AG04449 (cell line): ENCODE results near the gene ZFHX3.

Source experiments
- CTCF ChIA-PET: fragments of 350-600 bp; formaldehyde crosslinking; extraction: SDS; loops from one replicate; lab custom pipeline; 2021; ENCODE audit warnings: antibody characterized with exemption; lab: Yijun Ruan, JAX
- POLR2A ChIA-PET: fragments of 400-600, 350-600 bp; formaldehyde crosslinking; extraction: SDS; loops from one replicate; lab custom pipeline; 2020; ENCODE audit warnings: antibody characterized with exemption, inconsistent platforms; lab: Yijun Ruan, JAX
- DNase-seq: peaks from one replicate; pipeline ENCODE4 v3.0.0-alpha.2; 2010; ENCODE audit warnings: low read depth, low spot score
- H3K4me3 ChIP-seq: 2 replicates; pipeline ENCODE4 v1.5.1; 2011; ENCODE audit warnings: low read depth, mild to moderate bottlenecking, control low read depth, low read length
- CTCF ChIP-seq: IDR thresholded peaks from one replicate; pipeline ENCODE4 v1.5.1; 2011; ENCODE audit warnings: mild to moderate bottlenecking, moderate library complexity, low read length, control low read depth, inconsistent platforms; ENCODE audit not compliant: insufficient read depth; ENCODE audit errors: missing control alignments

The ZFHX3 gene

GRCh38 chr16:72905581-72905980 lies 142.3 kb downstream of the ZFHX3 start:
- no peak for TF ChIP-seq CTCF
- CTCF ChIA-PET, result no interaction called here
- POLR2A ChIA-PET, result no interaction called here
- DNase-seq, result no peak
- no peak overlapping the region for H3K4me3 ChIP-seq

GRCh38 chr16:72903176-72903575 lies 144.8 kb downstream of the ZFHX3 start:
- H3K4me3 ChIP-seq, result no peak overlapping the region
- no peak for TF ChIP-seq CTCF
- ChIA-PET CTCF (interaction anchor here (1.3 to 1.4 kb wide), 2 partner anchors 9 to 14 kb away, joined by 4 to 5 read pairs; no protein-coding TSS in a partner anchor), POLR2A (no interaction called here)
- no peak for DNase-seq

- TF ChIP-seq CTCF, result no peak
- ChIA-PET POLR2A (no interaction called here), CTCF (interaction anchor here (0.9 kb wide), 1 partner anchor 73 kb away, joined by 3 read pairs; no protein-coding TSS in a partner anchor)
- no peak overlapping the region for H3K4me3 ChIP-seq
- no peak for DNase-seq
Observed at GRCh38 chr16:72902206-72902605, 145.7 kb downstream of the ZFHX3 start.

GRCh38 chr16:72901000-72901627 lies 146.8 kb downstream of the ZFHX3 start:
- no peak overlapping the region for H3K4me3 ChIP-seq
- TF ChIP-seq CTCF, result no peak
- POLR2A ChIA-PET, result no interaction called here
- DNase-seq, result no peak
- CTCF ChIA-PET, result no interaction called here

GRCh38 chr16:72898216-72898825 lies 149.6 kb downstream of the ZFHX3 start:
- no peak overlapping the region for H3K4me3 ChIP-seq
- TF ChIP-seq CTCF, result no peak
- ChIA-PET CTCF (no interaction called here), POLR2A (no interaction called here)
- no peak for DNase-seq

- no peak overlapping the region for H3K4me3 ChIP-seq
- TF ChIP-seq CTCF, result no peak
- DNase-seq, result no peak
- ChIA-PET CTCF (no interaction called here), POLR2A (no interaction called here)
Observed at GRCh38 chr16:72897707-72898106, 150.2 kb downstream of the ZFHX3 start.
